Caco-2 (cell line): ENCODE results near the gene HIF1A. TPM values are rescaled to one million over a fixed set of nuclear protein-coding genes. Genes with fewer than 3 reads are reported as not detected.

Experiments used
- BruUV-seq: library from RNA; stranded (reverse); fragments of 400-500 nt; replicated peaks from 2 replicates; lab custom pipeline; 2021; lab: Mats Ljungman, UMichigan
- CTCF ChIA-PET: fragments of 300-600 bp; sonication (Branson Sonifier 250); formaldehyde crosslinking; loops from one replicate; lab custom pipeline; 2022; ENCODE audit warnings: antibody characterized with exemption; lab: Charles Lee
- POLR2A ChIA-PET: fragments of 300-600 bp; sonication (Branson Sonifier 250); formaldehyde crosslinking; loops from one replicate; lab custom pipeline; 2022; ENCODE audit warnings: antibody characterized with exemption; lab: Charles Lee
- DNase-seq, 2 experiments: peaks; one replicate each; pipeline versions ENCODE4 v3.0.0 to v3.0.0-alpha.2; 2020 to 2022
- H3K27me3 ChIP-seq: replicated peaks from 2 replicates; pipeline ENCODE4 v1.6.0; 2011; ENCODE audit warnings: low read length; ENCODE audit not compliant: control insufficient read depth, insufficient read depth
- H3K36me3 ChIP-seq: 2 replicates; pipeline ENCODE4 v1.5.1; 2011; ENCODE audit warnings: low read length; ENCODE audit not compliant: control insufficient read depth, insufficient read depth
- H3K4me1 ChIP-seq: fragments of 250-450 bp; sonication (Bioruptor Pico); 2 replicates; pipeline ENCODE4 v1.5.1; 2020; ENCODE audit warnings: mild to moderate bottlenecking
- H3K4me3 ChIP-seq: 2 replicates; pipeline ENCODE4 v1.5.1; 2011; ENCODE audit warnings: low read depth, mild to moderate bottlenecking, control low read depth, low read length
- H3K9me3 ChIP-seq: fragments of 250-450 bp; sonication (Bioruptor Pico); 2 replicates; pipeline ENCODE4 v1.5.1; 2020; ENCODE audit warnings: mild to moderate bottlenecking, moderate library complexity
- H3K27ac Mint-ChIP-seq: one replicate; pipeline ENCODE4 v1.8.0; 2022; ENCODE audit warnings: mixed read lengths; ENCODE audit not compliant: unreplicated experiment
- H3K27me3 Mint-ChIP-seq: one replicate; pipeline ENCODE4 v1.8.0; 2022; ENCODE audit warnings: mixed read lengths; ENCODE audit not compliant: insufficient read depth, unreplicated experiment
- H3K36me3 Mint-ChIP-seq: one replicate; pipeline ENCODE4 v1.8.0; 2022; ENCODE audit warnings: mild to moderate bottlenecking, mixed read lengths; ENCODE audit not compliant: insufficient read depth, unreplicated experiment
- H3K4me1 Mint-ChIP-seq: one replicate; pipeline ENCODE4 v1.8.0; 2022; ENCODE audit warnings: low read depth, mixed read lengths; ENCODE audit not compliant: unreplicated experiment
- H3K4me3 Mint-ChIP-seq: one replicate; pipeline ENCODE4 v1.8.0; 2022; ENCODE audit warnings: mild to moderate bottlenecking, moderate library complexity, mixed read lengths; ENCODE audit not compliant: unreplicated experiment
- H3K9me3 Mint-ChIP-seq: one replicate; pipeline ENCODE4 v1.8.0; 2022; ENCODE audit warnings: mixed read lengths; ENCODE audit not compliant: unreplicated experiment
- intact Hi-C: fragments of 100-400 bp; cut with micrococcal nuclease; formaldehyde crosslinking; loops from one replicate; pipeline ENCODE4 v1.10.0; 2022; ENCODE audit not compliant: unreplicated experiment
- total RNA-seq: library from RNA; stranded (reverse); gene quantifications from 2 replicates; pipeline ENCODE4 v1.2.3, GENCODE V29; 2022
- TF ChIP-seq, protein P1 (sequence below), 2 experiments: fragments of 200-600 bp in 1 of 2; IDR thresholded peaks; 1 replicate in 1 of 2; 2 replicates in 1 of 2; pipeline versions ENCODE4 v1.5.1 to v1.8.0; 2011 to 2022; ENCODE audit warnings: antibody characterized with exemption in 1 of 2, control low read depth in 1 of 2, inconsistent platforms in 1 of 2, low read depth in 1 of 2, low read length in 1 of 2, mild to moderate bottlenecking in 1 of 2, moderate library complexity in 1 of 2; ENCODE audit not compliant: insufficient read depth in 1 of 2, severe bottlenecking in 1 of 2, unreplicated experiment in 1 of 2

HIF1A gene
- total RNA-seq, 1 experiment from 2014 or later, result 127 TPM

DNA sequence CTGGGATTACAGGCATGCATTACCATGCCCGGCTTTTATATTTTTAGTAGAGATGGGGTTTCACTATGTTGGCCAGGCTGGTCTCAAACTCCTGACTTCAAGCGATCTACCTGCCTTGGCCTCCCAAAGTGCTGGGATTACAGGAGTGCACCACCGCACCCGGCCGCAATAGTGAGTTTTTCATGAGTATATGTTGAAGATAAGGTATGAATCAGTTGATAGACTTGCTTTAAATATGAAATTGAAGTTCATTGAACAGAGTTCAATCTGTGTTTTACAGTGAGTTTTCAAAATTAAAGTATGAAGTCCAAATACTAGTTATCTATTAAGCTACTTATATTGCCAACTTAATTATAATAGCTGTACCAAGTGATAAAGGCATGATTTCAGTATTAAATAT is 102.0 kb downstream of the HIF1A start:
- intact Hi-C loops, result no loop called here
- no peak overlapping the region for H3K4me3 ChIP-seq
- ChIA-PET CTCF (no interaction called here), POLR2A (no interaction called here)
- H3K27me3 ChIP-seq, result no peaks in the 10 kb centered on the region
- Mint-ChIP-seq H3K9me3 (no peaks in the 10 kb centered on the region), H3K4me3 (no peak overlapping the region), H3K36me3 (no peaks in the 10 kb centered on the region), H3K4me1 (no peaks in the 10 kb centered on the region), H3K27me3 (no peaks in the 10 kb centered on the region), H3K27ac (no peak overlapping the region)
- TF ChIP-seq, protein P1, sequence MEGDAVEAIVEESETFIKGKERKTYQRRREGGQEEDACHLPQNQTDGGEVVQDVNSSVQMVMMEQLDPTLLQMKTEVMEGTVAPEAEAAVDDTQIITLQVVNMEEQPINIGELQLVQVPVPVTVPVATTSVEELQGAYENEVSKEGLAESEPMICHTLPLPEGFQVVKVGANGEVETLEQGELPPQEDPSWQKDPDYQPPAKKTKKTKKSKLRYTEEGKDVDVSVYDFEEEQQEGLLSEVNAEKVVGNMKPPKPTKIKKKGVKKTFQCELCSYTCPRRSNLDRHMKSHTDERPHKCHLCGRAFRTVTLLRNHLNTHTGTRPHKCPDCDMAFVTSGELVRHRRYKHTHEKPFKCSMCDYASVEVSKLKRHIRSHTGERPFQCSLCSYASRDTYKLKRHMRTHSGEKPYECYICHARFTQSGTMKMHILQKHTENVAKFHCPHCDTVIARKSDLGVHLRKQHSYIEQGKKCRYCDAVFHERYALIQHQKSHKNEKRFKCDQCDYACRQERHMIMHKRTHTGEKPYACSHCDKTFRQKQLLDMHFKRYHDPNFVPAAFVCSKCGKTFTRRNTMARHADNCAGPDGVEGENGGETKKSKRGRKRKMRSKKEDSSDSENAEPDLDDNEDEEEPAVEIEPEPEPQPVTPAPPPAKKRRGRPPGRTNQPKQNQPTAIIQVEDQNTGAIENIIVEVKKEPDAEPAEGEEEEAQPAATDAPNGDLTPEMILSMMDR (IDR thresholded peaks at IDR 0.05; ENCODE audit: insufficient read depth in 1 of 2, low read depth in 1 of 2, low read length in 1 of 2, severe bottlenecking in 1 of 2, unreplicated experiment in 1 of 2), result no peak
- no peaks in the 10 kb centered on the region for H3K36me3 ChIP-seq
- no TSS peak for BruUV-seq
- no peaks in the 10 kb centered on the region for H3K4me1 ChIP-seq
- DNase-seq, result no peak
- no peaks in the 10 kb centered on the region for H3K9me3 ChIP-seq

Other genes with a start within 250 kb of the HIF1A start
- 5.1 and 6.0 TPM in 2 replicates for gene SNAPC1, start 66.9 kb downstream of the HIF1A start, total RNA-seq
- gene SYT16, start 117.2 kb downstream of the HIF1A start, total RNA-seq, result 0.68 and 1.00 TPM in 2 replicates